Neural cell (in vitro differentiated cells): ENCODE data around the gene MRPL36. TPM values are rescaled to one million over a fixed set of nuclear protein-coding genes. Genes with fewer than 3 reads are reported as not detected.

Experiments
- H2AFZ ChIP-seq: fragments of 200-600, 300-800 bp; sonication (generic), shearing (Covaris generic); 2 replicates; pipeline ENCODE4 v1.6.0; 2014; ENCODE audit warnings: low read depth, mild to moderate bottlenecking, antibody characterized with exemption, low read length, moderate library complexity
- H3F3A ChIP-seq: fragments of 200-600 bp; shearing (Covaris generic); 2 replicates; pipeline ENCODE4 v1.6.1; 2016; ENCODE audit warnings: mild to moderate bottlenecking, moderate library complexity, mixed read lengths, antibody characterized with exemption, low read length; ENCODE audit not compliant: insufficient read depth, poor library complexity, severe bottlenecking
- H3K27ac ChIP-seq: fragments of 200-600, 300-800 bp; sonication (generic), shearing (Covaris generic); 2 replicates; pipeline ENCODE4 v1.5.1; 2014; ENCODE audit warnings: mild to moderate bottlenecking, low read length, moderate library complexity
- H3K27me3 ChIP-seq: fragments of 300-800, 200-600 bp; sonication (generic), shearing (Covaris generic); 2 replicates; pipeline ENCODE4 v1.6.0; 2014; ENCODE audit warnings: mild to moderate bottlenecking, low read depth, low read length, moderate library complexity; ENCODE audit not compliant: insufficient read depth
- H3K36me3 ChIP-seq: fragments of 300-800, 200-600 bp; sonication (generic), shearing (Covaris generic); 2 replicates; pipeline ENCODE4 v1.5.1; 2014; ENCODE audit warnings: mild to moderate bottlenecking, antibody characterized with exemption, low read length, moderate library complexity; ENCODE audit not compliant: insufficient read depth
- H3K4me2 ChIP-seq: fragments of 300-800, 200-600 bp; sonication (generic), shearing (Covaris generic); 2 replicates; pipeline ENCODE4 v1.6.0; 2014; ENCODE audit warnings: mild to moderate bottlenecking, low read length
- H3K4me3 ChIP-seq: fragments of 300-800, 200-600 bp; sonication (generic), shearing (Covaris generic); 2 replicates; pipeline ENCODE4 v1.5.1; 2014; ENCODE audit warnings: mild to moderate bottlenecking, low read length, moderate library complexity
- H3K79me2 ChIP-seq: fragments of 200-600 bp; shearing (Covaris generic); replicated peaks from 2 replicates; pipeline ENCODE4 v1.6.0; 2014; ENCODE audit warnings: mild to moderate bottlenecking, low read length, moderate library complexity; ENCODE audit not compliant: insufficient read depth
- H3K9ac ChIP-seq: fragments of 300-800, 200-600 bp; sonication (generic), shearing (Covaris generic); 2 replicates; pipeline ENCODE4 v1.6.1; 2016; ENCODE audit warnings: mild to moderate bottlenecking, low read length, mixed read lengths
- H3K9me2 ChIP-seq: fragments of 200-600 bp; shearing (Covaris generic); 2 replicates; pipeline ENCODE4 v1.6.1; 2016; ENCODE audit warnings: mild to moderate bottlenecking, low read length, mixed read lengths; ENCODE audit not compliant: insufficient read depth
- H3K9me3 ChIP-seq: fragments of 200-600, 300-800 bp; sonication (generic), shearing (Covaris generic); 2 replicates; pipeline ENCODE4 v1.6.1; 2016; ENCODE audit warnings: mild to moderate bottlenecking, mixed run types, low read length, moderate library complexity, mixed read lengths
- H4K20me1 ChIP-seq: fragments of 200-600 bp; shearing (Covaris generic); 2 replicates; pipeline ENCODE4 v1.6.1; 2016; ENCODE audit warnings: mild to moderate bottlenecking, mixed run types; ENCODE audit not compliant: insufficient read depth
- CTCF ChIP-seq: fragments of 450-650 bp; IDR thresholded peaks from 2 replicates; pipeline ENCODE4 v1.5.1; 2014; ENCODE audit warnings: antibody characterized with exemption, mild to moderate bottlenecking, moderate library complexity; ENCODE audit not compliant: poor library complexity, severe bottlenecking
- EP300 ChIP-seq: fragments of 450-650 bp; conservative IDR thresholded peaks from 2 replicates; pipeline ENCODE4 v1.6.1; 2014; ENCODE audit warnings: antibody characterized with exemption, mild to moderate bottlenecking, moderate library complexity; ENCODE audit not compliant: poor library complexity, severe bottlenecking
- EZH2 ChIP-seq: fragments of 200-600, 300-800 bp; shearing (Covaris generic), sonication (generic); IDR thresholded peaks from 2 replicates; pipeline ENCODE4 v1.6.1; 2014; ENCODE audit warnings: antibody characterized with exemption, low read length, borderline replicate concordance, mild to moderate bottlenecking; ENCODE audit not compliant: insufficient read depth, poor library complexity, severe bottlenecking
- MXI1 ChIP-seq: fragments of 450-650 bp; conservative IDR thresholded peaks from 2 replicates; pipeline ENCODE4 v1.6.1; 2014; ENCODE audit warnings: antibody characterized with exemption, mild to moderate bottlenecking; ENCODE audit not compliant: poor library complexity, severe bottlenecking
- POLR2AphosphoS5 ChIP-seq: IDR thresholded peaks from 2 replicates; pipeline ENCODE4 v1.6.1; 2012
- RAD21 ChIP-seq: fragments of 450-650 bp; conservative IDR thresholded peaks from 2 replicates; pipeline ENCODE4 v1.6.1; 2014; ENCODE audit warnings: antibody characterized with exemption, mild to moderate bottlenecking, moderate library complexity
- SMC3 ChIP-seq: fragments of 450-650 bp; conservative IDR thresholded peaks from 2 replicates; pipeline ENCODE4 v1.6.1; 2014; ENCODE audit warnings: antibody characterized with exemption, mild to moderate bottlenecking, moderate library complexity; ENCODE audit not compliant: poor library complexity
- TAF1 ChIP-seq: IDR thresholded peaks from 2 replicates; pipeline ENCODE4 v1.6.1; 2012; ENCODE audit warnings: low read depth
- polyA plus RNA-seq: library from polyadenylated mRNA; depleted of rRNA; stranded (reverse); fragments of >200 nt; gene quantifications from 2 replicates; pipeline ENCODE4 v1.2.3, GENCODE V29; 2014
- TF ChIP-seq, protein P1 (sequence below): IDR thresholded peaks from 2 replicates; pipeline ENCODE4 v1.6.1; 2012; ENCODE audit warnings: borderline replicate concordance

MRPL36 gene
- polyA plus RNA-seq, 1 donor from 2014 or later, result 51.9 TPM

- no peak for TF ChIP-seq EZH2
- TF ChIP-seq POLR2AphosphoS5, result no peak
- no peak for TF ChIP-seq TAF1
- no peak for TF ChIP-seq SMC3
- TF ChIP-seq CTCF, result no peak
- no peak for TF ChIP-seq RAD21
- H3K9me2 ChIP-seq, result no peaks in the 10 kb centered on the region
- H4K20me1 ChIP-seq, result no peaks in the 10 kb centered on the region
- H3K4me2 ChIP-seq, result no peak overlapping the region
- no peak overlapping the region for H3K27ac ChIP-seq
- no peaks in the 10 kb centered on the region for H3K79me2 ChIP-seq
- no peak overlapping the region for H3K9ac ChIP-seq
- H3F3A ChIP-seq, result no peaks in the 10 kb centered on the region
- no peak overlapping the region for H2AFZ ChIP-seq
- H3K9me3 ChIP-seq, result no peaks in the 10 kb centered on the region
- no peaks in the 10 kb centered on the region for H3K27me3 ChIP-seq
- no peak overlapping the region for H3K4me3 ChIP-seq
- H3K36me3 ChIP-seq, result no peaks in the 10 kb centered on the region
Observed at GRCh38 chr5:1788828-1789227, 10.8 kb downstream of the MRPL36 start.

GRCh38 chr5:1788200-1788599 lies 11.4 kb downstream of the MRPL36 start:
- H3K36me3 ChIP-seq, result no peaks in the 10 kb centered on the region
- no peak overlapping the region for H3K4me2 ChIP-seq
- H3K9me3 ChIP-seq, result no peaks in the 10 kb centered on the region

GRCh38 chr5:1787472-1788047 lies 12.1 kb downstream of the MRPL36 start:
- Histone ChIP-seq H3K4me3 (no peak overlapping the region), H4K20me1 (no peaks in the 10 kb centered on the region), H3K9me2 (no peaks in the 10 kb centered on the region), H3F3A (no peaks in the 10 kb centered on the region), H2AFZ (no peak overlapping the region), H3K4me2 (no peak overlapping the region), H3K79me2 (no peaks in the 10 kb centered on the region), H3K36me3 (no peaks in the 10 kb centered on the region), H3K9me3 (no peaks in the 10 kb centered on the region), H3K9ac (no peak overlapping the region), H3K27me3 (no peaks in the 10 kb centered on the region), H3K27ac (no peak overlapping the region)
- TF ChIP-seq POLR2AphosphoS5 (no peak), CTCF (no peak), SMC3 (no peak), MXI1 (no peak), EZH2 (no peak), TAF1 (no peak), EP300 (no peak), RAD21 (no peak)
- TF ChIP-seq, protein P1, sequence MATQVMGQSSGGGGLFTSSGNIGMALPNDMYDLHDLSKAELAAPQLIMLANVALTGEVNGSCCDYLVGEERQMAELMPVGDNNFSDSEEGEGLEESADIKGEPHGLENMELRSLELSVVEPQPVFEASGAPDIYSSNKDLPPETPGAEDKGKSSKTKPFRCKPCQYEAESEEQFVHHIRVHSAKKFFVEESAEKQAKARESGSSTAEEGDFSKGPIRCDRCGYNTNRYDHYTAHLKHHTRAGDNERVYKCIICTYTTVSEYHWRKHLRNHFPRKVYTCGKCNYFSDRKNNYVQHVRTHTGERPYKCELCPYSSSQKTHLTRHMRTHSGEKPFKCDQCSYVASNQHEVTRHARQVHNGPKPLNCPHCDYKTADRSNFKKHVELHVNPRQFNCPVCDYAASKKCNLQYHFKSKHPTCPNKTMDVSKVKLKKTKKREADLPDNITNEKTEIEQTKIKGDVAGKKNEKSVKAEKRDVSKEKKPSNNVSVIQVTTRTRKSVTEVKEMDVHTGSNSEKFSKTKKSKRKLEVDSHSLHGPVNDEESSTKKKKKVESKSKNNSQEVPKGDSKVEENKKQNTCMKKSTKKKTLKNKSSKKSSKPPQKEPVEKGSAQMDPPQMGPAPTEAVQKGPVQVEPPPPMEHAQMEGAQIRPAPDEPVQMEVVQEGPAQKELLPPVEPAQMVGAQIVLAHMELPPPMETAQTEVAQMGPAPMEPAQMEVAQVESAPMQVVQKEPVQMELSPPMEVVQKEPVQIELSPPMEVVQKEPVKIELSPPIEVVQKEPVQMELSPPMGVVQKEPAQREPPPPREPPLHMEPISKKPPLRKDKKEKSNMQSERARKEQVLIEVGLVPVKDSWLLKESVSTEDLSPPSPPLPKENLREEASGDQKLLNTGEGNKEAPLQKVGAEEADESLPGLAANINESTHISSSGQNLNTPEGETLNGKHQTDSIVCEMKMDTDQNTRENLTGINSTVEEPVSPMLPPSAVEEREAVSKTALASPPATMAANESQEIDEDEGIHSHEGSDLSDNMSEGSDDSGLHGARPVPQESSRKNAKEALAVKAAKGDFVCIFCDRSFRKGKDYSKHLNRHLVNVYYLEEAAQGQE, result no peak

More at GRCh38 chr5:1788200-1788599, 11.4 kb downstream of the MRPL36 start:
- Histone ChIP-seq H3K27me3 (no peaks in the 10 kb centered on the region), H3K9me2 (no peaks in the 10 kb centered on the region), H3K79me2 (no peaks in the 10 kb centered on the region), H3K4me3 (no peak overlapping the region), H3F3A (no peaks in the 10 kb centered on the region), H2AFZ (no peak overlapping the region), H3K9ac (no peak overlapping the region), H4K20me1 (no peaks in the 10 kb centered on the region), H3K27ac (no peak overlapping the region)
- TF ChIP-seq SMC3, result no peak
- TF ChIP-seq RAD21, result no peak
